Measurements from ENCODE around the gene CCDC187.

CCDC187 gene

GRCh38 chr9:136311051-136312008, 7.4 kb upstream of the CCDC187 start:
- DNase-seq (ENCODE audit: low spot score): no peak

DNA sequence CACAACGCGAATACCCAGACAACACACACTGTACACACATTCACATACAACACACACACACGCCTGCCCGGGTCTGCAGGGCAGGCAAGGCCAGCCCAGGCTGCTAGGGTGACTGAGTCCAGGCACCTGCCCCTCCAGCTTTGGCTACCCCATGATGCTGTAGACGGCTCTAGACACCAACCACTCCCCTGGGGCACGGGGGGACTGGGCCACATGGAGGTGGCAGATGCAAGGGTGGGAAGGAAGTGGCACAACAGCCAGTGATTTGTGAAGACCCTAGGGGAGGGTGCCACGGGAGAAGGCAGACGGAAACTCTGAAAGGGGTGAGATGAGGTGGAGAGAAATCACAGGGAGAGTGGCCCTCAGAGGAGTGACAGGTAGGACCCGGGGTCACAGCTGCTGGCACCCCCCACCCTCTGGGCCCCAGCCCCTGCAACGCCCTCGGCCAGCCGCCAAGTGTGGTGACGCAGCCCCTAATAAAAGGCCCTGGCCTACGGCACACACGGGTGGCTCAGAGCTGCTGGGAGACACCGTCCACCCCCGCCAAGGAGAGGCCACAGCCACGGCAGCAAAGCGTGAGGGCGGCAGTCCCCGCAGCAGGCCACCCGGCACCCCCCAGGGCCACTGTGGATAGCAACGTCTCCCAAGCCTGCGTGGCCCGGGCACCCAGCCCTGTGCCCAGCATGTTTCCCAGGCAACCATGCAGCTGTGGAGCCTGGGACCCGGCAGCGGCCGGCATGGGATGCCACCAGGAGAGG, 6.6 kb upstream of the CCDC187 start:
- no peak for DNase-seq (ENCODE audit: low spot score)

- DNase-seq (ENCODE audit: low spot score): no peak
Measured at GRCh38 chr9:136309806-136310220, 5.9 kb upstream of the CCDC187 start.

GRCh38 chr9:136309101-136309801, 5.4 kb upstream of the CCDC187 start:
- no peak for DNase-seq (ENCODE audit: low spot score)

- no peak for DNase-seq (ENCODE audit: low spot score)
Measured at GRCh38 chr9:136308702-136309053, 4.8 kb upstream of the CCDC187 start.

GRCh38 chr9:136308006-136308701, 4.3 kb upstream of the CCDC187 start:
- DNase-seq (ENCODE audit: low spot score): no peak

GRCh38 chr9:136307215-136307750, 3.4 kb upstream of the CCDC187 start:
- no peak for DNase-seq (ENCODE audit: low spot score)

DNA sequence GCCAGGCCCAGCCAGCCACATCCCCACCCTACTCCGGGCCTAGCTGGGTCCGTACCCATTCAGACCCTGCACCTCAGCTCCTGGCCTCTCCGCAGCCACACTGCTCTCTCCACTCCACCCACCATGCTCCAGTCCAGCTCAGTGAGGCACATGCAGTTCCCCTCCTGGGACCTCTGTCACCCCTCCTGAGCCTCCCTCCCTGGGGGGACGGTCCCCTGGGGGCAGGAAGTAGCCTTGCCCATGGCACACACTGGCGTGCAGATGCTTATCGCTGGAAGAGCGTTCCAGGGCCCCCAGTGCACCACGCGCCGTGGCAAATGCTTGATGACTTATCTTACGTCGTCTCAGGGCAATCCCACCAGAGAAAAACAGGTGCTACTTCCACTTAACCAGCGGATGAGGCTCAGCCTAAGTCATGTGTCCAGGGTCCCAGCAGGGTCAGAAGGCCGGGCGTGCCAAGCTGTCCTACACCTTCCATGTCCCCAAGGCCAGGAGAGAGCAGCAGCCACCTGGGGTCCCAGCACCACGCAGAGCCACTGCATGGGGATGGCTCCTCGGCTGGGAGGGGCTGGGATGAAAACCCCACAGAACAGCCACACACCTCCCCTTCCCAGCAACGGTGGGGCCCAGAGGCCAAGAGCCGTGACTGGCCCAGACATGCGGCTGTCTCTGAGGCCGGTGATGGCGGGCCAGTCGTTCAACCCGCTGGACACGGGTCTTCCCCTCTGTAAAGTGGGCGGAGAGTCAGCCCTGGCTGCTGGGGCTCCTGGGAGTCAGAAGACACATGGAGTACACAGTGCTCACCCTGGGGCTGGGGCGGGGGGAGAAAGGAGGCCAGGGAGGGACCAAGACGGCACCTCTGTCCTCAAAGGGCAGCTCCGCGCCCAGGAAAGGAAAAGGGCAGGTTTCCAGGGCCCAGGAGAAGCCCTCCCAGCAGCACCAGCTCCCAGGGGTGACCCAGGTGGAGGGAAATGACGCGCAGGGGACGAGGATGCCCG, 2.6 kb upstream of the CCDC187 start:
- no peak for DNase-seq (ENCODE audit: low spot score)

DNA sequence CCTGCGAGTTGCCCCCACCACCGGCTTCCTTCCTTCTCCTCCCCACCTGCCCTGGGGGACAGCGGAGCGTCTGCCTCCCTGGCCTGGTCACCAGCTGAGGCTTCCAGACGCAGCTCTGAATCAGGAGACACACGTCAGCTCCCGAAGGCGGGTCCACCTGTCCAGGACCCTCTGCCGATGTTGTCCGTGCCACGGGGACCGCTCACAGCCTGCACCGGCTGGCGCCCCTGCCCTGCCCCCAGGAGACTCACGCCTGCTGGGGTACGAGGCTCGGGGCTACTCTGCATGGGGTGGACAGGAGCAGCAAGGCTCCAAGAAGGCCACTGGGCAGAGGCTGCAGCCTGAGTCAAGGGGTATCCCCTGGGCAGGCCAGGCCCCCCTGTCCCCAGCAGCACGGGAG, 1.9 kb upstream of the CCDC187 start:
- no peak for DNase-seq (ENCODE audit: low spot score)

GRCh38 chr9:136304981-136305380, 1.1 kb upstream of the CCDC187 start:
- DNase-seq (ENCODE audit: low spot score): no peak

- no peak for DNase-seq (ENCODE audit: low spot score)
Measured at GRCh38 chr9:136304456-136304855, 562 bp upstream of the CCDC187 start.

DNA sequence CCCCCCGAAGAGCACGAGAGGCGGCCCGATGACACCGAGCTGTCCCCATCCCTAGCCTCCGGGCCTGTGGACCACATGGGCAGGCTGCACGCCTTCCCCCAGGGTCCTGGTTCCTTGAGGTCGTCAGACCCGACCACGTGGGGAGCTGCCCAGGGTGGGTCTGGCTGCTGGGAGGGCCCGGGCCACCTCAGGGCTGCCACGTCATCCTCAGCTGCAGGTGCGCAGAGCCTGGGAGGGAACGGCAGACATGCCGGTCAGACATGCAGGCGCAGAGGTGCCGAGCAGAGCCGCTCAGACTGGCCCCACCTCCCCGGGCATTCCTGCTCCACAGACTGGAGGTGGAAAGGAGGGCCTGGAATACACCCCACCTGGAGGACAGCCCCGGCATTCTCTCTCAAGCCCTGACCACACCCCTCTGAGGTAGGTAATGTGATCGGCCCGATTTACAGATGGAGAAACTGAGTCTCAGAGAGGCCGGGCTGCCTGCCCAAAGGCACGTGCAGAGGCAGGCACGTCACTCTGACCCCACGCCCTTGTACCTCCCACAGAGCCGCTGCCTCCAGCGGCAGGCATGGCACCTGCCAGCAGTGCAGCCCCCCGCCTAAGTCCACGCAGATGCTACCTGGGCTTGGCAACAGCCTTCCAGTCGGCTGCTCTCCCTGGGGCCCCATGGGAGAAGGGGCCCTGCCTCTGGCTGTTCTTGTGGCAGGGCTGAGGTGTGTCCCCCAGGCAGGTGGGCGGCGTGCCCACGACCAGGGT, 649 bp downstream of the CCDC187 start:
- no peak for DNase-seq (ENCODE audit: low spot score)

DNA sequence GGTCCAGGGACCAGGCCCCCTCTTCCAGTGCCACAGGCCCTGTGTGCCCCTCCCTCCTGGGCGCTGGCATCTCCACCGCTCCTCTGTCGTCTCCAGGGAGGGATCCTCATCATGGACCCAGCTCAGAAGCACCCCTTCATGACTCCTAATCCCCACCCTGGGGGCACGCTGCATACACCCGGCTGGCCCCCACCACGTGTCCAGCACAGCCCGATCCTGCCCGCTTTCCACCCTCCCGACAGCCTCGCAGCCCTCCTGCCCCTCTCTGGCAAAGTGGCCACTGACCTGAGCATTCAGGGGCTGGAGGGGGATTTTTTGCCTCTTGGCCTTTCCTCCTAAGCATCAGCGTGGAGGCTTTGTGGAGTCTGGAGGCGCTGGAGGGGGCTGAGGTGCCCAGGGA, 1.4 kb downstream of the CCDC187 start:
- DNase-seq (ENCODE audit: low spot score): no peak

DNA sequence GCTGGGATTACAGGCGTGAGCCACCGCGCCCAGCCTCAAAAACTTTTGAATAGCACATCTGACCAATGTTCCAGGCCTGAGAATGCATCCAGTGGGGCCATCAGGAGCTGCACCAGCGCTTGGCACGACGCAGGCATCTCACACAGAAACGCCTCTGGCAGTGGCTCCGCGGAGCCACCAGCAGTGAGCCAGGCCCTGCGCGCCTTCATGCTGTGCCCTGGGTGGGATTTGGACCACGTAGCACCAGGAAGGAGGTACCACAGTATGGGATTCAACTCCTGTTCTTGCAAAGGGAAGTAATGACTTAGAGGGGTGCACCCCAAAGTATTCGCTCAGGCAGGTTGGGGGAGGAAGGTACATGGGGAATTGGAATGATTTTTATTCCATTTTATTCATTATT, 3.0 kb downstream of the CCDC187 start:
- no peak for DNase-seq (ENCODE audit: low spot score)

DNA sequence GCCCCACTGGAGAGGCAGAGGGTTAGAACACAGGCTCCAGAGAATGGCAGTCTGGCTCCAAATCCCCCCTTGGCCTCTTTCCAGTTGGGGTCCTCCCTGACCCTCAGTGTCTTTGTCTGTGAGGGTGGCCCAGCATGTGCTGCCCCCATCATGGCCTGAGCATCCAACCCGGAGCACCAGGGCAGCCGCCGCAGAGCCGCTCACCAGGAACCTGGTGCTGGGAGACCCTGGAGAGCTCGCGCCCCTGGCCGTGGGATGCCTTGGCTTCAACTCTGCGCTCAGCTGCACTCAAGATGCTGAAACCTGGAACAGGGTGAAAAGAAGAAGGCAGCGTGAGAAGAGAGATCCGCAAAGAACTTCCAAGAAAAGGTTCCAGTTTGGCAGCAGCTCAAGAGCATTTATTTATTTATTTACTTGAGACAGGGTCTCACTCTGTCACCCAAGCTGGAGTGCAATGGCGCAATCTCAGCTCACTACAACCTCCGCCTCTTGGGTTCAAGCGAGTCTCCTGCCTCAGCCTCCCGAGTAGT, 3.8 kb downstream of the CCDC187 start:
- no peak for DNase-seq (ENCODE audit: low spot score)

DNA sequence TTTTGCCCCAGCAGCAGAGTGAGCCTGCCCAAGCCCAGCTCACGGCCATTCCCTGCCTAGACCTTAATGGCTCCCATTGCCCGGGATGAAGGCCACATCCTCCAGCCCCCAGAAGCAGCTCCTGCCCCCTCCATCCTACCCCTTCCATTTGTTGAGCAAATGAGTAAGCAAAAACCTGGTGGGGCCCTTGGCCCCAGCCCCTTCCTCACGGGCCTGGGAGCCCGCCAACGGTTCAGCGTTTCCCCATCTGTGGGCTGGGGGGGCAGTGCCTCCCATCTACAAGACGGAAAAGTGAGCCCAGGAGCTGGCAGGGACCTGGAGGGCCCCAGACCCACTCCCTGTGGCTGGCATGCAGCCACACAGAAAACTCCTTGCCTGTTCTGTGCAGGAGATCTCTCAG, 4.4 kb downstream of the CCDC187 start:
- no peak for DNase-seq (ENCODE audit: low spot score)

- no peak for DNase-seq (ENCODE audit: low spot score)
Measured at GRCh38 chr9:136299116-136299515, 4.8 kb downstream of the CCDC187 start.

- no peak for DNase-seq (ENCODE audit: low spot score)
Measured at GRCh38 chr9:136297766-136298735, 5.8 kb downstream of the CCDC187 start.

All from AG08395 (cell line).